Skeletal muscle tissue (tissue), 4 donors: ENCODE measurements around the gene CEMIP2. TPM values are rescaled to one million over a fixed set of nuclear protein-coding genes. Genes with fewer than 3 reads are reported as not detected.

Experiments used
- H3K27ac ChIP-seq: one replicate; pipeline ENCODE4 v1.7.0; 2013; ENCODE audit warnings: mild to moderate bottlenecking, low read depth, low read length, inconsistent platforms
- H3K27me3 ChIP-seq, 3 donors: one replicate each; pipeline ENCODE4 v1.7.0; 2013; ENCODE audit warnings: low read length in 3 of 3; ENCODE audit not compliant: control insufficient read depth in 3 of 3, insufficient read depth in 3 of 3
- H3K36me3 ChIP-seq, 3 donors: one replicate each; pipeline ENCODE4 v1.7.0; 2013; ENCODE audit warnings: low read length in 3 of 3; ENCODE audit not compliant: control insufficient read depth in 3 of 3, insufficient read depth in 3 of 3
- H3K4me1 ChIP-seq, 3 donors: one replicate each; pipeline ENCODE4 v1.7.0; 2013; ENCODE audit warnings: low read length in 3 of 3, mild to moderate bottlenecking in 3 of 3; ENCODE audit not compliant: control insufficient read depth in 3 of 3, insufficient read depth in 3 of 3
- H3K4me3 ChIP-seq, 3 donors: one replicate each; pipeline ENCODE4 v1.7.0; 2013; ENCODE audit warnings: low read length in 3 of 3
- H3K9ac ChIP-seq, 3 donors: one replicate each; pipeline ENCODE4 v1.7.0; 2013; ENCODE audit warnings: low read length in 3 of 3, mild to moderate bottlenecking in 3 of 3, moderate library complexity in 2 of 3, low read depth in 1 of 3
- H3K9me3 ChIP-seq, 3 donors: one replicate each; pipeline ENCODE4 v1.7.0; 2013; ENCODE audit warnings: low read length in 3 of 3; ENCODE audit not compliant: control insufficient read depth in 3 of 3
- total RNA-seq: library from RNA; depleted of rRNA; stranded (reverse); fragments of >200 nt; gene quantifications from one replicate; pipeline ENCODE4 v1.2.3, GENCODE V29; 2014
- donor health status: Osteomylitis.

Gene CEMIP2
- total RNA-seq, 1 donor from 2014 or later = 39.7 TPM

GRCh38 chr9:71754151-71754550 is 14.2 kb downstream of the CEMIP2 start:
- H3K27me3 ChIP-seq = no peaks in the 10 kb centered on the region
- no peak overlapping the region for H3K27ac ChIP-seq
- H3K9ac ChIP-seq = no peak overlapping the region
- no peaks in the 10 kb centered on the region for H3K9me3 ChIP-seq
- peaks cover 0 to 2% (median 0%) of the 10 kb centered on the region in 3 donors for H3K36me3 ChIP-seq
- no peak overlapping the region for H3K4me3 ChIP-seq
- peaks cover 0 to 7% (median 5%) of the 10 kb centered on the region in 3 donors for H3K4me1 ChIP-seq

GRCh38 chr9:71752928-71753327 is 15.4 kb downstream of the CEMIP2 start:
- no peak overlapping the region for H3K9ac ChIP-seq
- H3K4me3 ChIP-seq = no peak overlapping the region
- H3K27me3 ChIP-seq = no peaks in the 10 kb centered on the region
- no peaks in the 10 kb centered on the region for H3K4me1 ChIP-seq
- H3K27ac ChIP-seq = no peak overlapping the region
- H3K36me3 ChIP-seq = peaks cover 0 to 7% (median 3%) of the 10 kb centered on the region in 3 donors
- H3K9me3 ChIP-seq = no peaks in the 10 kb centered on the region

- Histone ChIP-seq H3K27me3 (no peaks in the 10 kb centered on the region), H3K4me3 (no peak overlapping the region), H3K9me3 (no peaks in the 10 kb centered on the region)
Measured at GRCh38 chr9:71752352-71752751, 16.0 kb downstream of the CEMIP2 start.

GRCh38 chr9:71748280-71748743 is 20.0 kb downstream of the CEMIP2 start:
- Histone ChIP-seq H3K36me3 (peaks cover 4 to 10% (median 7%) of the 10 kb centered on the region in 3 donors), H3K4me1 (peaks cover 0 to under 1% (median 0%) of the 10 kb centered on the region in 3 donors), H3K4me3 (no peak overlapping the region), H3K9me3 (no peaks in the 10 kb centered on the region), H3K9ac (no peak overlapping the region), H3K27ac (no peak overlapping the region), H3K27me3 (no peaks in the 10 kb centered on the region)

More at GRCh38 chr9:71752352-71752751, 16.0 kb downstream of the CEMIP2 start:
- Histone ChIP-seq H3K9ac (no peak overlapping the region), H3K36me3 (peaks cover 0 to 7% (median 3%) of the 10 kb centered on the region in 3 donors), H3K27ac (no peak overlapping the region), H3K4me1 (no peaks in the 10 kb centered on the region)

- peaks cover 0 to 4% (median 0%) of the 10 kb centered on the region in 3 donors for H3K4me1 ChIP-seq
- H3K27ac ChIP-seq = no peak overlapping the region
- H3K9me3 ChIP-seq = no peaks in the 10 kb centered on the region
- peaks cover 4 to 10% (median 7%) of the 10 kb centered on the region in 3 donors for H3K36me3 ChIP-seq
- H3K27me3 ChIP-seq = no peaks in the 10 kb centered on the region
- H3K4me3 ChIP-seq = no peak overlapping the region
- H3K9ac ChIP-seq = no peak overlapping the region
Measured at GRCh38 chr9:71747576-71747975, 20.7 kb downstream of the CEMIP2 start.

GRCh38 chr9:71746758-71747125 is 21.6 kb downstream of the CEMIP2 start:
- Histone ChIP-seq H3K9ac (no peak overlapping the region), H3K27me3 (no peaks in the 10 kb centered on the region), H3K27ac (no peak overlapping the region), H3K4me3 (no peak overlapping the region), H3K9me3 (no peaks in the 10 kb centered on the region), H3K36me3 (peaks cover 4 to 10% (median 7%) of the 10 kb centered on the region in 3 donors), H3K4me1 (peaks cover 0 to 4% (median 0%) of the 10 kb centered on the region in 3 donors)

- H3K9me3 ChIP-seq = no peaks in the 10 kb centered on the region
- H3K27me3 ChIP-seq = no peaks in the 10 kb centered on the region
- H3K36me3 ChIP-seq = peaks cover 4 to 10% (median 7%) of the 10 kb centered on the region in 3 donors
- no peak overlapping the region for H3K4me3 ChIP-seq
- peaks cover 0 to 4% (median 0%) of the 10 kb centered on the region in 3 donors for H3K4me1 ChIP-seq
- no peak overlapping the region for H3K27ac ChIP-seq
- no peak overlapping the region for H3K9ac ChIP-seq
Measured at GRCh38 chr9:71746023-71746757, 22.1 kb downstream of the CEMIP2 start.

GRCh38 chr9:71744754-71745521 is 23.4 kb downstream of the CEMIP2 start:
- no peaks in the 10 kb centered on the region for H3K9me3 ChIP-seq
- peaks cover 0 to 4% (median 0%) of the 10 kb centered on the region in 3 donors for H3K4me1 ChIP-seq
- H3K36me3 ChIP-seq = peaks cover 4 to 10% (median 7%) of the 10 kb centered on the region in 3 donors
- H3K4me3 ChIP-seq = no peak overlapping the region
- H3K27ac ChIP-seq = no peak overlapping the region
- H3K27me3 ChIP-seq = no peaks in the 10 kb centered on the region
- no peak overlapping the region for H3K9ac ChIP-seq

GRCh38 chr9:71743882-71744281 is 24.4 kb downstream of the CEMIP2 start:
- peaks cover 4 to 9% (median 7%) of the 10 kb centered on the region in 3 donors for H3K36me3 ChIP-seq
- H3K4me3 ChIP-seq = no peak overlapping the region
- H3K9ac ChIP-seq = no peak overlapping the region
- no peak overlapping the region for H3K27ac ChIP-seq
- H3K27me3 ChIP-seq = no peaks in the 10 kb centered on the region
- peaks cover 0 to 4% (median 0%) of the 10 kb centered on the region in 3 donors for H3K4me1 ChIP-seq
- no peaks in the 10 kb centered on the region for H3K9me3 ChIP-seq
